H1 (cell line): ENCODE measurements around the gene CAST.

Experiments used
- CHD1 ChIP-seq: IDR thresholded peaks from 2 replicates; pipeline ENCODE4 v1.6.1; 2012; ENCODE audit warnings: low read depth, low read length, improper control_type of control experiment
- KDM4A ChIP-seq: IDR thresholded peaks from one replicate; pipeline ENCODE4 v1.7.1; 2012; ENCODE audit warnings: low read depth, mild to moderate bottlenecking, moderate library complexity, low read length, inconsistent platforms; ENCODE audit not compliant: severe bottlenecking
- TF ChIP-seq, protein P1 (sequence below), 3 experiments: IDR thresholded peaks; 1 replicate in 2 of 3; 2 replicates in 1 of 3; pipeline versions ENCODE4 v1.5.1 to v1.6.1; 2011; ENCODE audit warnings: low read length in 3 of 3, mild to moderate bottlenecking in 3 of 3, inconsistent platforms in 2 of 3, low read depth in 1 of 3, moderate library complexity in 1 of 3; ENCODE audit not compliant: insufficient read depth in 1 of 3; ENCODE audit errors: control extremely low read depth in 1 of 3
- TF ChIP-seq, protein P2 (sequence below): IDR thresholded peaks from 2 replicates; pipeline ENCODE4 v1.6.1; 2012; ENCODE audit warnings: low read length, inconsistent platforms

DNA sequence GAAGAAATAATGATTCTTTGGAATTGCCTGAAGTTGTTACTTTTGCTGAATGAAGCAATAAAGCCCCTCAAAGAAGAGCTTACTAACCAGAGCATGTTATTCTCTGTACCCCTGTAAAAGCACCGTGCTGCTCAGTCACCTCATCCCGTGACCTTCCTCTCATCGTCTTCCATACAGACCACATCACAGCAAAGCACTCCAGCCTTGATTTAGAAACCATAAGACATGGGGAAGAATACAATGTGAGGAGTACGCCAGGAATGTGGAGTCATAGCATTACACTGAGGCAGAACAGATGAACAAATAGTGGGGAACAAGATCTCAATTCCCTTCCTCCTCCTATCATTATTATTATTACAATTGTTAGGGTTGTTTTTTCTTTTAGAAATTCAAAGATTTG is 96.4 kb downstream of the CAST start:
- TF ChIP-seq CHD1, result no peak
- TF ChIP-seq KDM4A, result no peak
- TF ChIP-seq, protein P1, sequence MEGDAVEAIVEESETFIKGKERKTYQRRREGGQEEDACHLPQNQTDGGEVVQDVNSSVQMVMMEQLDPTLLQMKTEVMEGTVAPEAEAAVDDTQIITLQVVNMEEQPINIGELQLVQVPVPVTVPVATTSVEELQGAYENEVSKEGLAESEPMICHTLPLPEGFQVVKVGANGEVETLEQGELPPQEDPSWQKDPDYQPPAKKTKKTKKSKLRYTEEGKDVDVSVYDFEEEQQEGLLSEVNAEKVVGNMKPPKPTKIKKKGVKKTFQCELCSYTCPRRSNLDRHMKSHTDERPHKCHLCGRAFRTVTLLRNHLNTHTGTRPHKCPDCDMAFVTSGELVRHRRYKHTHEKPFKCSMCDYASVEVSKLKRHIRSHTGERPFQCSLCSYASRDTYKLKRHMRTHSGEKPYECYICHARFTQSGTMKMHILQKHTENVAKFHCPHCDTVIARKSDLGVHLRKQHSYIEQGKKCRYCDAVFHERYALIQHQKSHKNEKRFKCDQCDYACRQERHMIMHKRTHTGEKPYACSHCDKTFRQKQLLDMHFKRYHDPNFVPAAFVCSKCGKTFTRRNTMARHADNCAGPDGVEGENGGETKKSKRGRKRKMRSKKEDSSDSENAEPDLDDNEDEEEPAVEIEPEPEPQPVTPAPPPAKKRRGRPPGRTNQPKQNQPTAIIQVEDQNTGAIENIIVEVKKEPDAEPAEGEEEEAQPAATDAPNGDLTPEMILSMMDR (IDR thresholded peaks at IDR 0.05; ENCODE audit: control extremely low read depth in 1 of 3, insufficient read depth in 1 of 3, low read depth in 1 of 3, low read length in 3 of 3), result no peak
- TF ChIP-seq, protein P2, sequence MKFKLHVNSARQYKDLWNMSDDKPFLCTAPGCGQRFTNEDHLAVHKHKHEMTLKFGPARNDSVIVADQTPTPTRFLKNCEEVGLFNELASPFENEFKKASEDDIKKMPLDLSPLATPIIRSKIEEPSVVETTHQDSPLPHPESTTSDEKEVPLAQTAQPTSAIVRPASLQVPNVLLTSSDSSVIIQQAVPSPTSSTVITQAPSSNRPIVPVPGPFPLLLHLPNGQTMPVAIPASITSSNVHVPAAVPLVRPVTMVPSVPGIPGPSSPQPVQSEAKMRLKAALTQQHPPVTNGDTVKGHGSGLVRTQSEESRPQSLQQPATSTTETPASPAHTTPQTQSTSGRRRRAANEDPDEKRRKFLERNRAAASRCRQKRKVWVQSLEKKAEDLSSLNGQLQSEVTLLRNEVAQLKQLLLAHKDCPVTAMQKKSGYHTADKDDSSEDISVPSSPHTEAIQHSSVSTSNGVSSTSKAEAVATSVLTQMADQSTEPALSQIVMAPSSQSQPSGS, result no peak
